Calu3 (cell line): ENCODE data around the gene UBR3. TPM values are rescaled to one million over a fixed set of nuclear protein-coding genes. Genes with fewer than 3 reads are reported as not detected.

Source experiments
- BruUV-seq: library from RNA; stranded (reverse); fragments of 400-500 nt; replicated peaks from 2 replicates; lab custom pipeline; 2021; lab: Mats Ljungman, UMichigan
- CTCF ChIA-PET: fragments of 300-600 bp; sonication (Branson Sonifier 250); formaldehyde crosslinking; loops from one replicate; lab custom pipeline; 2022; ENCODE audit warnings: antibody characterized with exemption; lab: Charles Lee
- DNase-seq: peaks from one replicate; pipeline ENCODE4 v3.0.0; 2022
- H3K27ac Mint-ChIP-seq: one replicate; pipeline ENCODE4 v1.8.0; 2022; ENCODE audit warnings: mixed read lengths; ENCODE audit not compliant: unreplicated experiment
- H3K27me3 Mint-ChIP-seq: one replicate; pipeline ENCODE4 v1.8.0; 2022; ENCODE audit warnings: mixed read lengths; ENCODE audit not compliant: unreplicated experiment
- H3K36me3 Mint-ChIP-seq: one replicate; pipeline ENCODE4 v1.8.0; 2022; ENCODE audit warnings: mild to moderate bottlenecking, moderate library complexity, mixed read lengths; ENCODE audit not compliant: insufficient read depth, unreplicated experiment
- H3K4me1 Mint-ChIP-seq: one replicate; pipeline ENCODE4 v1.8.0; 2022; ENCODE audit warnings: mild to moderate bottlenecking, low read depth, mixed read lengths; ENCODE audit not compliant: unreplicated experiment
- H3K4me3 Mint-ChIP-seq: one replicate; pipeline ENCODE4 v1.8.0; 2022; ENCODE audit warnings: mild to moderate bottlenecking, low read depth, moderate library complexity, mixed read lengths; ENCODE audit not compliant: unreplicated experiment
- H3K9me3 Mint-ChIP-seq: one replicate; pipeline ENCODE4 v1.8.0; 2022; ENCODE audit warnings: low read depth, mixed read lengths; ENCODE audit not compliant: unreplicated experiment
- CTCF ChIP-seq: fragments of 200-600 bp; IDR thresholded peaks from one replicate; pipeline ENCODE4 v1.8.0; 2022; ENCODE audit warnings: antibody characterized with exemption; ENCODE audit not compliant: unreplicated experiment
- intact Hi-C: fragments of 100-400 bp; cut with micrococcal nuclease; formaldehyde crosslinking; loops from one replicate; pipeline ENCODE4 v1.10.0; 2022; ENCODE audit not compliant: unreplicated experiment
- total RNA-seq: library from RNA; stranded (reverse); gene quantifications from 2 replicates; pipeline ENCODE4 v1.2.3, GENCODE V29; 2022

UBR3 gene
- total RNA-seq, 1 experiment from 2014 or later: 33.1 TPM

GRCh38 chr2:170092436-170093060 lies 265.3 kb downstream of the UBR3 start:
- Mint-ChIP-seq H3K27ac (no peak overlapping the region), H3K4me1 (no peaks in the 10 kb centered on the region), H3K4me3 (no peak overlapping the region), H3K36me3 (no peaks in the 10 kb centered on the region), H3K27me3 (no peaks in the 10 kb centered on the region), H3K9me3 (no peaks in the 10 kb centered on the region)
- TF ChIP-seq CTCF: no peak
- intact Hi-C loops: no loop called here
- no peak for DNase-seq
- no TSS peak for BruUV-seq
- CTCF ChIA-PET: no interaction called here

- no TSS peak for BruUV-seq
- H3K36me3 Mint-ChIP-seq: no peaks in the 10 kb centered on the region
- H3K27me3 Mint-ChIP-seq: no peaks in the 10 kb centered on the region
- H3K27ac Mint-ChIP-seq: no peak overlapping the region
- CTCF ChIA-PET: interaction anchor here (0.7 kb wide), 1 partner anchor 182 kb away, joined by 6 read pairs; no protein-coding TSS in a partner anchor
- intact Hi-C loops: no loop called here
- H3K4me1 Mint-ChIP-seq: no peaks in the 10 kb centered on the region
- H3K9me3 Mint-ChIP-seq: no peaks in the 10 kb centered on the region
- no peak for TF ChIP-seq CTCF
- no peak overlapping the region for H3K4me3 Mint-ChIP-seq
- DNase-seq: no peak
Observed at GRCh38 chr2:170095380-170095779, 268.1 kb downstream of the UBR3 start.

GRCh38 chr2:170098626-170099312 lies 271.5 kb downstream of the UBR3 start:
- no peak overlapping the region for H3K27ac Mint-ChIP-seq
- H3K36me3 Mint-ChIP-seq: no peaks in the 10 kb centered on the region
- H3K27me3 Mint-ChIP-seq: no peaks in the 10 kb centered on the region
- no peak overlapping the region for H3K4me3 Mint-ChIP-seq
- DNase-seq: no peak
- H3K9me3 Mint-ChIP-seq: no peaks in the 10 kb centered on the region
- CTCF ChIA-PET: no interaction called here
- TF ChIP-seq CTCF: no peak
- intact Hi-C loops: no loop called here
- no peaks in the 10 kb centered on the region for H3K4me1 Mint-ChIP-seq
- BruUV-seq: no TSS peak

GRCh38 chr2:170101789-170102188 lies 274.5 kb downstream of the UBR3 start:
- Mint-ChIP-seq H3K9me3 (no peaks in the 10 kb centered on the region), H3K27me3 (no peaks in the 10 kb centered on the region), H3K36me3 (no peaks in the 10 kb centered on the region), H3K4me3 (no peak overlapping the region), H3K4me1 (no peaks in the 10 kb centered on the region), H3K27ac (no peak overlapping the region)
- TF ChIP-seq CTCF: no peak
- intact Hi-C loops: no loop called here
- DNase-seq: no peak
- BruUV-seq: no TSS peak
- CTCF ChIA-PET: no interaction called here
